HG03159 (cell line): ENCODE data around the gene FBXL16.

Experiments
- ATAC-seq: cut with Tn5 transposase; IDR thresholded peaks from one replicate; pipeline ENCODE4 v1.9.1; 2021; ENCODE audit warnings: mild to moderate bottlenecking, moderate library complexity; ENCODE audit not compliant: unreplicated experiment

The FBXL16 gene

GRCh38 chr16:678209-678857 is 27.3 kb downstream of the FBXL16 start:
- ATAC-seq, result no peak

- ATAC-seq, result no peak
Measured at GRCh38 chr16:677316-678190, 28.0 kb downstream of the FBXL16 start.

- ATAC-seq, result no peak
Measured at GRCh38 chr16:676913-677312, 28.7 kb downstream of the FBXL16 start.

- no peak for ATAC-seq
Measured at GRCh38 chr16:676565-676902, 29.1 kb downstream of the FBXL16 start.

GRCh38 chr16:675884-676564 is 29.6 kb downstream of the FBXL16 start:
- no peak for ATAC-seq

GRCh38 chr16:674968-675883 is 30.4 kb downstream of the FBXL16 start, which contains the start of gene RHBDL1:
RHBDL1 (plus strand) TSS chr16:675671; CDS start chr16:675791, 120 bp downstream.
- no peak for ATAC-seq

- no peak for ATAC-seq
Measured at GRCh38 chr16:674214-674881, 31.3 kb downstream of the FBXL16 start.

GRCh38 chr16:673399-673991 is 32.1 kb downstream of the FBXL16 start:
- no peak for ATAC-seq

GRCh38 chr16:672851-673250 is 32.8 kb downstream of the FBXL16 start:
- ATAC-seq, result no peak

GRCh38 chr16:672371-672770 is 33.2 kb downstream of the FBXL16 start:
- no peak for ATAC-seq

- no peak for ATAC-seq
Measured at GRCh38 chr16:671353-672131, 34.1 kb downstream of the FBXL16 start.

GRCh38 chr16:670485-671352 is 34.9 kb downstream of the FBXL16 start:
- no peak for ATAC-seq

- no peak for ATAC-seq
Measured at GRCh38 chr16:669666-670065, 35.9 kb downstream of the FBXL16 start.

GRCh38 chr16:668519-669171 is 37.0 kb downstream of the FBXL16 start:
- no peak for ATAC-seq

GRCh38 chr16:667780-668518 is 37.7 kb downstream of the FBXL16 start, which contains the start of gene RHOT2:
RHOT2 (plus strand) TSS chr16:668132; CDS start chr16:668200, 68 bp downstream.
- peak; percentile 81 for ATAC-seq

GRCh38 chr16:667113-667779 is 38.4 kb downstream of the FBXL16 start:
- no peak for ATAC-seq
